ENCODE data around the gene ZNF778.

DNA sequence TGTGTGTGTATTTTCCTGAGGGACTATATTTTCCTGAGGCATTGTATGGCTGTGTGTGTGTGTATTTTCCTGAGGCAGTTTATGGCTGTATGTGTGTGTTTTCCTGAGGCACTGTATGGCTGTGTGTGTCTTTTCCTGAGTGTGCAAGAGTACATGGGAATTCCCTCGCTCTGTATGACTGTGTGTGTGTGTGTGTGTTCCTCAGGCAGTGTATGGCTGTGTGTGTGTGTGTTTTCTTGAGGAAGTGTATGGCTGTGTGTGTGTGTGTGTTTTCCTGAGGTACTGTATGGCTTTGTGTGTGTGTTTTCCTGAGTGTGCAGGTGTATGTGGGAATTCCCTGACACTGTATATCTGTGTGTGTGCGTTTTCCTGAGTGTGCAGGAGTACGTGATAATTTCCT is 4.1 kb downstream of the ZNF778 start:
- TF ChIP-seq POLR2A (IDR thresholded peaks at IDR 0.05), result no peak
- TF ChIP-seq, protein P1, sequence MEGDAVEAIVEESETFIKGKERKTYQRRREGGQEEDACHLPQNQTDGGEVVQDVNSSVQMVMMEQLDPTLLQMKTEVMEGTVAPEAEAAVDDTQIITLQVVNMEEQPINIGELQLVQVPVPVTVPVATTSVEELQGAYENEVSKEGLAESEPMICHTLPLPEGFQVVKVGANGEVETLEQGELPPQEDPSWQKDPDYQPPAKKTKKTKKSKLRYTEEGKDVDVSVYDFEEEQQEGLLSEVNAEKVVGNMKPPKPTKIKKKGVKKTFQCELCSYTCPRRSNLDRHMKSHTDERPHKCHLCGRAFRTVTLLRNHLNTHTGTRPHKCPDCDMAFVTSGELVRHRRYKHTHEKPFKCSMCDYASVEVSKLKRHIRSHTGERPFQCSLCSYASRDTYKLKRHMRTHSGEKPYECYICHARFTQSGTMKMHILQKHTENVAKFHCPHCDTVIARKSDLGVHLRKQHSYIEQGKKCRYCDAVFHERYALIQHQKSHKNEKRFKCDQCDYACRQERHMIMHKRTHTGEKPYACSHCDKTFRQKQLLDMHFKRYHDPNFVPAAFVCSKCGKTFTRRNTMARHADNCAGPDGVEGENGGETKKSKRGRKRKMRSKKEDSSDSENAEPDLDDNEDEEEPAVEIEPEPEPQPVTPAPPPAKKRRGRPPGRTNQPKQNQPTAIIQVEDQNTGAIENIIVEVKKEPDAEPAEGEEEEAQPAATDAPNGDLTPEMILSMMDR (IDR thresholded peaks at IDR 0.05), result no peak
- TF ChIP-seq POLR2AphosphoS5 (IDR thresholded peaks at IDR 0.05), result no peak
